Omental fat pad (tissue), 4 donors: ENCODE data around the gene MUS81. TPM values are rescaled to one million over a fixed set of nuclear protein-coding genes. Genes with fewer than 3 reads are reported as not detected.

Experiments used
- ATAC-seq: fragments of 150-250 bp; one replicate; pipeline ENCODE4 v1.9.1; 2016; ENCODE audit warnings: mild to moderate bottlenecking, moderate library complexity; ENCODE audit not compliant: low FRiP score
- DNase-seq: peaks from one replicate; pipeline ENCODE4 v3.0.0-alpha.2; 2019; ENCODE audit warnings: low spot score
- CTCF ChIP-seq, 3 donors: fragments of 450-650 bp; IDR thresholded peaks; one replicate each; pipeline ENCODE4 v1.5.1; 2016 to 2017; ENCODE audit warnings: antibody characterized with exemption in 3 of 3, mild to moderate bottlenecking in 3 of 3, moderate library complexity in 2 of 3
- total RNA-seq, 4 donors: library from RNA; depleted of rRNA; stranded (reverse); fragments of >200 nt; gene quantifications; one replicate each; pipeline ENCODE4 v1.1.0, GENCODE V29; 2016

MUS81 gene
- total RNA-seq, 4 donors from 2014 or later, result 25.9 to 60.8 (median 28.8) TPM

DNA sequence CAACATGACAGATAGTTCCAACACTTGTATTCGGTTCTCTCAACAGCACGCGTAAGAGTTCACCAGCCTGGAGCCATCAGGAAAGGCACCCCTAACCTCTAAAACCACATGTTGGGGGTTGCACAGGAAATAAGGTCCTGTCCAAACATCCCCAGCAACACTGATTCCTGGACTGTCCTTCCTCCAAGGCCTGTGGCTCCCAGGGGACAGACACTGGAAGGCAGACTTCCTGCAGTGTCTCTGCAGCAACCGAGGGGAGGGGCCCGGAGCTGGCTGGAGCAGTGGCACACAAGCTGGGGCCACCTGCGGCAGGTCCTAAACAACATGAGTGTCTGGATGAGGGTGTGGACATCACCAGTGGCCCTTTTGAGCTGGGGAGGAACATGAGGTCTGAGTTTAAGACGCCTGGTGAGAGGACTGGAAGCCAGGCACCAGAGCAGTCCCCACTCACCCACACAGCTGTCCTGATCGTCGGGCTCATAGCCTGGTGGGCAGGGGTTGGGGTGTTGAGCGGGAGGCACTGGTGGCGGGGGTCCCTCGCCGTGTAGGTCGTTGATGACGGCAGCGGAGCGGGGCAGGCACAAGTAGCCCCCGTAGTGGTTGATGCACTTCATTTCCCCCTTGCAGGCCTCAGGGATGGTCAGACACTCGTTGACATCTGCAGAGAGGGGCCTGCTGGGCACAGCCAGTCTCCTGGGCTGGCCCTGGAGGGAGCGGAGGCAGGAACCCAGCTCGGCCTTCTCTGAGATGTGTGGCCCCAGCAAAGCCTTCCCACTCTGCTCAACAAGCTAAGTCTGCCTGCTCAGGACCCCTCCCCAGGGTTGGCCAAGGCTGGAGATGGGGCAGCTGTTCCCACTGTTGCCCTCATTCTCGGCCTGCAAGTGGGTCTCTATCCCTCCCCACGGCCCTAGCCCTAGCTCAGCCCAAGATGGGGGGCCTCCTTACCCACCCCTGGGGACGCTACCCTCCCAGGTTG, 10.8 kb downstream of the MUS81 start:
- no peak for TF ChIP-seq CTCF (IDR thresholded peaks at IDR 0.05)
- ATAC-seq (no peak), DNase-seq (no peak)

- peak; percentile 56 for ATAC-seq
Measured at GRCh38 chr11:65871811-65872548, 11.7 kb downstream of the MUS81 start.

GRCh38 chr11:65872586-65873317, 12.5 kb downstream of the MUS81 start, which contains the start of gene EFEMP2:
EFEMP2 (minus strand) TSS chr11:65872800; CDS start chr11:65872354, 446 bp downstream.
- peak; percentile 16 for ATAC-seq
- DNase-seq, result no peak
- TF ChIP-seq CTCF (IDR thresholded peaks at IDR 0.05), result no peak

More at GRCh38 chr11:65871811-65872548, 11.7 kb downstream of the MUS81 start:
- no peak for TF ChIP-seq CTCF (IDR thresholded peaks at IDR 0.05)
- no peak for DNase-seq

- TF ChIP-seq CTCF (IDR thresholded peaks at IDR 0.05), result no peak
- DNase-seq (peak; percentile 91), ATAC-seq (peak; percentile 87)
Measured at GRCh38 chr11:65873318-65874156, 13.3 kb downstream of the MUS81 start.

- no peak for ATAC-seq
- TF ChIP-seq CTCF (IDR thresholded peaks at IDR 0.05), result no peak
- no peak for DNase-seq
Measured at GRCh38 chr11:65879617-65880016, 19.4 kb downstream of the MUS81 start, which contains the start of gene CTSW. CTSW (plus strand) TSS chr11:65879837; CDS start chr11:65879855, 18 bp downstream.

DNA sequence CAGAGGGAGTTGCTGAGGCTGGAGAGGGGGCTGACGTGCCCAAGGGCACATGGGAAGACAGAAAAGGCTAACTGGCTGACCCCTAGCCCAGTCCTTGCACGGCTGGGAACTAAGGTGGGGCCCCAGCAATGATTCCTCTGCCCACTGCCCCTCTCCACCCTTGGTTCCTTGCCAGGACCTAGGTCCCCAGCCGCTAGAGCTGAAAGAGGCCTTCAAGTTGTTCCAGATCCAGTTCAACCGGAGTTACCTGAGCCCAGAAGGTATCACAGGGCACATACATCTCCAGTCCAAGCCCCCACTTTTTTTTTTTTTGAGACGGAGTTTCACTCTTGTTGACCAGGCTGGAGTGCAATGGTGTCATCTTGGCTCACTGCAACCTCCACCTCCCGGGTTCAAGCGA, 19.8 kb downstream of the MUS81 start:
- no peak for ATAC-seq
- TF ChIP-seq CTCF (IDR thresholded peaks at IDR 0.05), result no peak

More for the DNA sequence above, 19.8 kb downstream of the MUS81 start:
- no peak for DNase-seq
